GM18867 (cell line): Measurements from ENCODE around the gene ADAMTSL1.

ENCODE experiments used
- ATAC-seq: cut with Tn5 transposase; IDR thresholded peaks from one replicate; pipeline ENCODE4 v1.9.1; 2021; ENCODE audit warnings: mild to moderate bottlenecking, moderate library complexity; ENCODE audit not compliant: unreplicated experiment

The ADAMTSL1 gene

DNA sequence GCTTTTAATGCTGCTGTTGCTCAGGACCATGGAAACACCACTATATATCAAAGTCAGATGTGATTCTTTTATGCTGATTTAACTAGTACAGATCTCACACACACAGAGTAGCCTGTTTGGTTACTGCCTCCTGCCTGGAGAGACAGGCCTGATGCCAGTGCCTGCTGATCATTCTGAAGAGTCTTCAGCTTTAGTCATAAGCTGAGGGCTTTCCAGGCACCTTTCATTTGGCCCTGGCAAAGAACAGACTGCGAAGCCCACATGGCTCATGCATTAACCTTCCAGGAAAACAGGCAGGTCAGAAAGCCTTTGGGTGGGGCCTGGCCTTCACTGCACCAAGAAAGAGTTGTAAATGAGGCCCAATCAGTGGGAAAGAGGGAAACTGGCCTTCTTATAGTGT is 414.3 kb downstream of the ADAMTSL1 start:
- no peak for ATAC-seq

DNA sequence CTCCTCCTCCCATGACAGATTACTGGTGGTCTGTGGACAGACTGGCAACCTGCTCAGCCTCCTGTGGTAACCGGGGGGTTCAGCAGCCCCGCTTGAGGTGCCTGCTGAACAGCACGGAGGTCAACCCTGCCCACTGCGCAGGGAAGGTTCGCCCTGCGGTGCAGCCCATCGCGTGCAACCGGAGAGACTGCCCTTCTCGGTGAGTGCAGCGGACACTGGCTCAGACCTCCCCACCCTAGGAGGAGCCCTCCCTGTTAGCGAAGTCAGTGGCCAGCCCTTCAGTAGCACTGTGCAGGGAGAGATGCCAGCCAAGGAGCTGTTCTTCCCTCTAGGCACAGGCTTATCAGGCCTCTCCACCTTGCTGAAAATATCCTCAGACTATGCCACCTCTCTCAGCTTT is 415.6 kb downstream of the ADAMTSL1 start:
- no peak for ATAC-seq

DNA sequence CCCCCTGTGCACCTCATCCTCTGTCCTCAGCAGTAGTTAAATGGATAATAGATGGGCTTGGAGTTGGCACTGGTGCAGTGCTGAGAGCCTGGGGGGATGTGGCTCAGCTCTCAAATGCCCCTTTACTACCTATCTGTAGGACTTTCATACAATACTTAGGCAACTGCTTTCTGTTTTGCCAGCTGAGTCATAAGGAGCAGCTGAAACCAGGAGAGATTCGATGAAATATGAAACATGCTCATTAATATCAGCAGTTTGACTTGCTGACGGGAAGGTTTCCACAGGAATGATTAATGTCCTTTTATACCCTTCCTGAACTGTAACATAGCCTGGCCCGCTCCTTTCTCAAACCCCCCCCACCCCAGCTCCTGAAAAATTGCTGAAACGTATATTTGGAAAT is 416.4 kb downstream of the ADAMTSL1 start:
- ATAC-seq = peak; percentile 82

DNA sequence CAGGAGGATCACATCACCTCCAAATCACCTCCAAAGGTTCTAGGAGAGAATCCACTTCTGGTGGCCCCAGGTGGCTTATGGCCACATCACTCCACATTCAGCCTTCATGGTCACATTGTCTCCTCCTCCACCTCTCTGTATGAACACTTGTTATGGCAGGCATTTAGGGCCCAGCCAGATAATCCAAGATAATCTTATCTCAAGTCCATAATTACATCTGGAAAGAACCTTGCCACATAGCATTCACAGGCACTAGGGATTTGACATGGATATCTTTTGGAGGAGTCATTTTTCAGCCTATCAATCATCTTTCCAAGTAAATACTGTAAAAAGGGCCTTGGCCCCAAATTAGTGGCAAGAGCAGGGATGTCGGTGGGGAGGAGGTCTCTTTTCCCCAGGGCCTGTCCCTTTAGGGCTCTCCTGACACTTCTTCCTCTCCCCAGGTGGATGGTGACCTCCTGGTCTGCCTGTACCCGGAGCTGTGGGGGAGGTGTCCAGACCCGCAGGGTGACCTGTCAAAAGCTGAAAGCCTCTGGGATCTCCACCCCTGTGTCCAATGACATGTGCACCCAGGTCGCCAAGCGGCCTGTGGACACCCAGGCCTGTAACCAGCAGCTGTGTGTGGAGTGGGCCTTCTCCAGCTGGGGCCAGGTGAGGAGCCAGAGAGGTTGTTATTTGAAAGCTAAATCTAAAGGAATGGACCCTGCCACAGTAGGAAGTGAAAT is 418.2 kb downstream of the ADAMTSL1 start:
- ATAC-seq = no peak

DNA sequence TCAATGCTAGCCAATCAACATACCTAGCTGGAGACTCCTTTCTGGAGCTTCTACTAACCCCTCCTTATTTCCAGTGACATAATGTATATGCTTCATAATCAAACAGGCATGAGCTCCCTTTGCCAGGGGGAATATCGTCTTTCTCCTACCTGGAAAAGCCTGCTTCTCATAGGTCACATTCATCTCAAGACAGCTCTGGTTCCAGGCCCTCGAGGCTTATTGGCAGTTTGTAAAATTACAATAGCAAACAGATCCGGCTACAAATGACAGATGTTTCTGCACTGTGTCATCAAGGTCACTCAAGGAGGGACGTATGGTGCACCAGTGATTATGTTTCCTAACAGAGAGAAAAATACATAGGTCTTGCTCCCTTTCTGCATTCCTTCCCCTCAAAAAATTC is 419.1 kb downstream of the ADAMTSL1 start:
- no peak for ATAC-seq

DNA sequence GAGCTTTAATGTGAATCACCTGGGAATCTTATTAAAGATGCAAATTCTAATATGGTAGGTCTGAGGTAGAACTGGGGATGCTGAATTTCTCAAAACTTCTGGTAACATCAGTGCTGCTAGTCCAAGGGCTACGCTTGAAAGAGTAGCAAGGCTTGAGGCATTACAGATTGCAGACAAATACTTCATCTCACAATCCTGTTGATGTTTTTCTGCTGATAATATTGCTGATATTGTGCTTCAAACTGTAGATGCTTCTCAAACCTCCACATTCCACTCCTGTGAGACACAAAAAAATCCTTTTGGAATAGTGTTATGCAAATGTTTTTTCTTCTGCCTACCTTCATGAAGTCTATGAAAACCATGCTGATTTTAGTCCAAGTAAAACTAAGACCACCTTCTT is 419.5 kb downstream of the ADAMTSL1 start:
- ATAC-seq = no peak

DNA sequence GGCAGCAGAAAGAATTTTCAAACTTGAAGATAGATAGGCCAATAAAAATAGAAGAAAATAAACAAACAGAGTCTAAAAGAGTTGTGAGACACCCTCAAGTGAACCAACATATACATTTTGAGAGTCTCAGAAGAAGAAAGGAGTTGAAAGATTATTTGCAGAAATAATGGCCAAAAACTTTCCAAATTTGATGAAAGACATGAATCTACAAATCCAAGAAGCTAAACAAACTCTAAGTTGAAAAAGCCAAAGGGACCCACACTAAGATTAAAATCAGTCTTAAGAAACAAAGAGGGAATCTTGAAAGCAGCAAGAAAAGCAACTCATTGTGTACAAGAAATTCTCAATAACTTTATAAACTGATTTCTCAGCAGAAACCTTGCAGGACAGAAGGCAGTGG is 422.1 kb downstream of the ADAMTSL1 start:
- no peak for ATAC-seq

DNA sequence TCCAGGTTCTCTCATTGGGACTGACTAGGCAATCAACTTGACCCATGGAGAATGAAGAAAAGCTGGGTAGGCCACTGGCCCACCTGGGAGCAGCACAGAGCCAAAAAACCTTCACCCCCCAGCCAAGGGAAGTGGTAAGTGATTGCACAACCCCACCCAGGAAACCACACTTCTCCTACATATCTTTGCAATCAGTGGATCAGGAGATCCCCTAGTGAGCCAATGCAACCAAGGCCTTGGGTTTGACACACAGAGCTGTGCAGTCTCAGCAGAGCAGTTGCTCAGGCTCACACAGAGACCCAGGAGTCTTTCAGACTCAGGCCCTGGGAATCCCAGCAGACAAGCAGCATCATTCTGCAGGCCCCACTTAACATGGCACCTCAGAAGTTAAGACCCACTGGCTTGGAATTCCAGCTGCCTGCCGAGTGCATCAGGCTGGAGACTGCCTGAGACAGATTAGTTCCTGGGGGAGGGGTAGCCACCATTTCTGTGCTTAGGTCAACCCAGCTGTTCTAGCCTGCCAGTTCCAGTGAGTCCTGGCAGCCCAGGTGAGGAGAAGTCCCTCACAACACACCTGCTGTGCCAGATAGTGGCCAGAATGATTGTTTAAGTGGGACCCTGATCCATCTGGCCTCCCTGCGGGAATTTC is 422.7 kb downstream of the ADAMTSL1 start:
- no peak for ATAC-seq

DNA sequence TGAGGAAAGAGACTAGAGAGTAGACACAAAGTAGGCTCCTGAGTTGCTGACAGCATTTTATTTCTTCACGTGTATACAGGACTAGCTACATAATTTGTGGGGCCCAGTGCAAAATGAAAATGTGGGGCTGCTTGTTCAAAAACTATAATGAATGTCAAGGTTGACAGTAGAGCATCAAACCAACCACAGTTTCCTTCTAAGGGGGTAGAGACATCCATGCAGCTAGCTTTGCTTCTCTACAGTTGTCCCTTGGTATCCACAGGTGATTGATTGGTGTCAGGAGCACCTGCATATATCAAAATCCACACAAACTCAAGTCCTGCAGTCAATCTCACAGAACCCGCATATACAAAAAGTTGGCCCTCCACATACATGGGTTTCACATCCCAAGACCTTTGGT is 429.5 kb downstream of the ADAMTSL1 start:
- ATAC-seq = no peak

DNA sequence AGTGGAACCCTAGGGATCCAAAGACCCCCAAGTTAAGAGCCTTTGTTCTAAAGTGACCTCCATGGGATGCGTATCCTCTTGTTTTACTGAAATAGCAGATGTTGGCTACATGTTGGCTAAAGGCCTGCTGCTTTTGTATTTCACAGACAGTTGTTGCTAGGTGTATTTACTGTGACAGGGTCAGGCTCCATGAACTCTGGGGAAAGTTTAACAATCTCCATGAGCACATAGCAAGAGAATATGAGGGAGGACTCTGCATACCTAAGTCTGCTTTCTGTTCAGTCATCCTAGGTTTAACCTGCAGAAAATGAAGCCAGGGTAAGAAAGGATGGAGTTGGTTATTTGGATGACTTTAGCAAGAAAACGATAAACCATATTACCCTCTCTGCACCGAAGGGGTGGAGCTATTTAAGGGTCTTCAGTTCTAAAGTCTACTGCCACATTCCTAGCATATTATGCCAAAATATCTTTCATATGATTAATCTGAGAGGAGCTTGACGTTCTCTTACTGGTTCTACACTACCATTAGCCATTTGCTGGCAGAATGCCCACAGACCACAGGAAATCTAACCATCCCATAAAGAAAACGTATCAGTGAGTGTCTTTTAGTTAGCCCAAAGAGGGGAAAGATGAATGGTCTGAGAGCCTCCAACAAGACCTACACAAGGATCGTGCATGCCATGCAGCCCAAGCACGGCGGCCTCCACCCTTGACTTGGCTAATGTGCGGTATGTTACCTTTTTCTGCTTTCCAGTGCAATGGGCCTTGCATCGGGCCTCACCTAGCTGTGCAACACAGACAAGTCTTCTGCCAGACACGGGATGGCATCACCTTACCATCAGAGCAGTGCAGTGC is 431.3 kb downstream of the ADAMTSL1 start:
- ATAC-seq = no peak

DNA sequence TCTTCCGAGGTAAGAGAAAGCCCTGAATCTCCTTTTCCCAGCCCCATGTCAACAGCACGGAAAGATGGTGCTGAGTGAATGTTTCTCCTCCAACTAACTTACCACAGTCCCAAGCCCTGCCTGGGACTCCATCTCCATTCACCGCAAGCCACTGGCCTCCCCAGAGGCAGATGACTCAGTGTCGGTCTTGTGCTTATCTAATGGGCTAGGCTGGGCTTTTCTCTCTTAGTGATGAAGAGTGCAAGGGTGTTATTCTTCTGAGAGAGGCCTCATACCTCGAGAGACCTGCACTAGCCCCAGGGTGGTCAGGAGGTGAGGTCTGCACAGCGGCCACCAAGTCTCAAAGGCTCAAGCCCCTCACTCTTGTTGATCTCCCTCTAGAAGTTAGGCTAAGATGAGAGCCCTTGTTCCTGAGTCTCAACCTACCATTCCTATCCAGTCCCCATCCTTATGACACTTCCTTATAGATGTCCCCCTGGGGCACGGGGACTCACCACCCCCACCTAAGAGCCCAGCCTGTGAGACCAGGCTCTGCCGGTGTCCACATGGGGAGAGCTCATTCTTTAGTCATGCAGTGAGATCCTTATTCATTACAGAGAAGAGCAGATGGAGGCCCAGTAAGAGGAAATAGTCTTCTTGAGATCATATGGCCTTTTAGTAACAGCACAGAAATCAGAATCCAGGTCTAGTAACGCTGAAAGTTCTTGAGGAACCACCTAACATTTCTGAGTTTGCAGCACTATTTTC is 432.1 kb downstream of the ADAMTSL1 start:
- no peak for ATAC-seq

DNA sequence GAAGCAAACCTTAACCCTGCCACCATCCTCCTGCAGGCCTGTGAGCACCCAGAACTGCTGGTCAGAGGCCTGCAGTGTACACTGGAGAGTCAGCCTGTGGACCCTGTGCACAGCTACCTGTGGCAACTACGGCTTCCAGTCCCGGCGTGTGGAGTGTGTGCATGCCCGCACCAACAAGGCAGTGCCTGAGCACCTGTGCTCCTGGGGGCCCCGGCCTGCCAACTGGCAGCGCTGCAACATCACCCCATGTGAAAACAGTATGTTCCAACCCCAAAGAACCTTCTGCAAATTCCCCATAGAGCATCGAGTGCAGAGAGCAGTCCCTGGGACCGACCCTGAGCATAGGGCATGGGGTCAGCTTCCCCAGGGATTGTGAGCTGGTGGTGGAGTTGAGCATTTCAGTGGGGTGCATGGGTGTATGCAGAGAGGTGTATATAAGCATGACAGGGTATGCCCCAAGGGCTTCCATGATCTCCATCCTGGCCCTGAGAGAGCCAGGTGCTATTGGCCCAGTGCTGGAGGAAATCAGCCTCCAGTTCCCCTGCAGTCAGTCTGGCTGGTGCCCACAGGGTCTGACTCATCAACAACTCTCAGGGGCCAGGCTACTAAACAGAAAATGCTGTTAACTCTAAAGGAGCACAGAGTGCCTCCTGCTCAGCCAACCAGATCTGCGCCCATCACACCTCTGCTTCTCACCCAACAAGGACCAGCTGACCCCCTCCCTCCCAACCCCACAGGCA is 432.9 kb downstream of the ADAMTSL1 start:
- ATAC-seq = peak; percentile 63

DNA sequence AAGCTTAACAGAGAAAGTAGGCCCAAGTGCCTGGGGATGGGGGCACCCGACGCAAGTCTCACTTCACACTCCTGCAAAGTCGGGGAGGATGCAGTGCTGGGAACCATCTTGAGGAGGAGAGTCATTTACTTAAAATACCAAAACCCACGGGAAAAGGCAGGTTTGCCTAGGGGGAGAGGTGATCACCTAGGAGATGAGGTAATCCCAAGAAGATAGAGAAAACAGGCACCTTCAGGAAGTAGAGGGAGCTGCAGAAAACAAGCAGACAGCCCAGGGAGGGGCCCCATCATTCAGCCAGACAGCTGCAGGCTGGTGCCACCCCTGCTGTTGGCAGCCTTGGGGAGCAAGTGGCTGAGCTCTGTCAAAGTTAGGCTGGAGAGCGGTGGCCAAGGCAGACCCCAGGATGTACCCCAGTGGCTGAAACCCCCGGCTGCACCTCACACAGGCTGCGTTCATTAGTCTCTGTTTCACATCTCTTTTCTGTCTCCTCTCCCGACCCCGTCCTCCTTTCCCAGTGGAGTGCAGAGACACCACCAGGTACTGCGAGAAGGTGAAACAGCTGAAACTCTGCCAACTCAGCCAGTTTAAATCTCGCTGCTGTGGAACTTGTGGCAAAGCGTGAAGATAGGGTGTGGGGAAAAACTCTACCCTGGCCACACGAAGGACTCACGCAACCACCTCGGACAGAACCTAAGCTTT is 434.1 kb downstream of the ADAMTSL1 start:
- ATAC-seq = no peak

DNA sequence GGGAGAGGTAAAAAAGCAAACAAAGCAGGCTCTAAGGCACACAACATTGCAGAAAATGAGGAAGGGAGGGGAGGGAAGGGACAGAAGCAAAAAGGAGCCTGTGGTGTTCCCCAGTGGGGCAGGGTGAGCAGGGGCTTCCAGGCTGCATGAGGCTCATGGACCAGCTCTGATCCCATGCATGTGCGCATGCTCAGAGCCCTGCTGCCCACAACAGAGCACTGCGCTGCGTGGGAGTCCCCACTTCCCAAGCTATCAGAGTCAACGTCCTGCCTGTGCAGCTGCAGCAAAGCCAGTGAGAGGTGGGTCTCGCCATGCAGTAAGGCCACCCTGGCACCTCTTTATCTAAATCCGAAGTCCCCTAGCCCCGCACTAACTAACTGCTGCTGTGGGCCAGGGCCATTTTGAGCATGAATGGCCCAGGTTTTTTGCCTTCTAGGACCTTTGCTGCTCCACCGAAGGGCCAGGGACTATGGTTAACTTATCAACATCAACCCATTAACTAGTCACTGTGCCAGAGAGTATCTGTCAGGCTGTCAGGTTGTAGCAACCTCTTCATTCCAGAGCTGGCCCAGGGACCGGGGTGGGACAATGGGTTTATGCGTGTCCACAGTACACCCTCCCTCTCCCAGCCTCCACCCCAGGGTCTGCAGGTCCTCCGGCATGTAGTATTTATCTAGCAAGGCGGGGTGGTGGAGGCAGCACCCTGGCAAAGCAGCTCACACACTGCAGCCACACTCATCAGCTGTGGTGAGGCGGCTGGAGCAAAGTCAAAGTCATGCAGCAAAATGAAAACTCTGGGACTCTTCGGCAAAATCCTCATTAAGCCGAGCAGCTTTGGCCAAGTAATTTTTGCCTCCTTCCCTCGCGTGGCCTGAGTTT is 435.4 kb downstream of the ADAMTSL1 start:
- ATAC-seq = no peak

DNA sequence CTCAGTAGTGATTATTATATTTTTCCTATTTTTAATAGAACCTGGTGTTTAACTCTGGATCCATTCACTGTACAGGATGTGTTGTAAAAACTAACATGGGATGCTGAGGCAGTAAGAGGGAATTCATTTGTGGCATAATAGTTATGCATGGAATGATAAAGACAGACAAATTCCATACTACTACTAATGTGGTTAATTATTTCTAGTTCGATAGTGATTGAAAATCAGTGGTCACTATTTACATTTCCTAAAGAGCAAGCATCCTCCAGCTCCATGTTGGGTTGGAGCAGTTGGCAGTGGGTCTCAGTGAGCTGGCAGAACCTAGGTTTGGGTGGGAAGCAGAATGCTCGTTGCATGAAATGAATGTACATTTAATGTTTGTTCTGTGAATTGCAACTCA is 436.5 kb downstream of the ADAMTSL1 start:
- no peak for ATAC-seq

DNA sequence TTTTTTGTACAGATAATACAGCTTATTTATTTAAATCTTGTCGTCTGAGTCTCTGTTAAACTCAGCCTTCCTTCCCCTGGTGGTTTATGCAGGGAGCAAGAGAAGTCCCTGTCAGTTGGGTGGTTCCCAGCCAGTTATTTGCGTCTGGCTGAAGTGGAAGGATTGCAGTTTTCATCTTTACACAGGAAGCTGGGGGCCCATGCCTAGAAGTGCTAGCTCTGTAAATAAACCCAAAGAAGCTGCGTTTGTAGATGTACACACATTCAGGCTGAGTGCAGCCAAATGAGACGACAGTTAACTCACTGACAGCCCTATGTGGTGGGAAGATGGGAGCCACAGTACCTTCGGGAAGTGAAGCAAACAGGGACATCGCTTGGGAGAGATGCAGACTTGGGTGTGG is 437.0 kb downstream of the ADAMTSL1 start:
- ATAC-seq = no peak

DNA sequence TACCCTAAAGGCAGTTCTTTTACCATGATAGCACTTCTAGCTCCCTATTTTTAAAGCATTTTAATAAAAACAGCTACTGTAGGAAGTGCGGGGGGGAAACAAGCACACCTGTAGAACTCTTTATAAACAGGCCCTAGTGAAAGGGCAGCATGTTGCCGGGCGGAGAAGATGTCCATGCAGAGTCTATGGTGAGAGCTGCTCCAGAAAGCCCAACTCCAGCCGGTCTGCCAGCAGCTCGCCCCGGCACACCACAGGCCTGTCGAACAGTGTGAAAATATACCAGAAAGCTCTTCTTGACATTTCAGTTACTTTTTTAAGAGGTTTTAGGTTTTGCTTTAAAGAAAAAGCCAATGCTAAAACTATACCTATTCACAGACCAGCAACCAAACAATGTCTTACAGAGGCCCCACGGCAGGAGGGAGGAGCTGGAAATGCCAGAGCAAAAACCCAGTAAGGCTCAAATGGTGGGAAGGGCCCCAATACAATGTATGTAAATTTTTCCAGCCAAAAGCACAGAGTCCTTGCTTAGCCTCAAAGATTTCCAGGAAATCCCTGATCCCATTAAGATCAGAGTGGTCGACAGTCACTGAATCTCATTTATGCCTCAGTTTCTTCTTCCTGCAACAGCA is 437.9 kb downstream of the ADAMTSL1 start:
- no peak for ATAC-seq
